Upper lobe of left lung (tissue), 4 donors: ENCODE data around the gene ADAMTS17.

Experiments used
- CTCF ChIP-seq, 6 experiments: fragments of 450-650 bp in 4 of 6; fragments of 200-600 bp in 2 of 6; sonication (generic) in 2 of 6; IDR thresholded peaks; one replicate each; pipeline ENCODE4 v1.5.1; 2016 to 2019; ENCODE audit warnings: antibody characterized with exemption in 6 of 6
- POLR2AphosphoS5 ChIP-seq, 2 donors: sonication (generic); formaldehyde crosslinking; IDR thresholded peaks; one replicate each; pipeline ENCODE4 v1.5.1; 2017; ENCODE audit warnings: antibody characterized with exemption in 2 of 2

GRCh38 chr15:100075229-100075628, 266.5 kb downstream of the ADAMTS17 start:
- TF ChIP-seq CTCF (IDR thresholded peaks at IDR 0.05) (no peak), POLR2AphosphoS5 (IDR thresholded peaks at IDR 0.05) (no peak)
